Keratinocyte (primary cell): Measurements from ENCODE around the gene ZNF77. TPM values are rescaled to one million over a fixed set of nuclear protein-coding genes. Genes with fewer than 3 reads are reported as not detected.

Source experiments
- DNase-seq: peaks from one replicate; pipeline ENCODE4 v3.0.0-alpha.2; 2011; ENCODE audit warnings: low read depth, missing footprints, low spot score
- FAIRE-seq: peaks from 2 replicates; lab custom pipeline; 2011; peaks lifted over from hg19 to GRCh38; lab: Jason Lieb, UNC
- H2AFZ ChIP-seq: 2 replicates; pipeline ENCODE4 v1.6.0; 2012; ENCODE audit warnings: low read length, control low read depth, inconsistent platforms; ENCODE audit not compliant: control insufficient read depth
- H3K27ac ChIP-seq: 2 replicates; pipeline ENCODE4 v1.5.1; 2011; ENCODE audit warnings: low read length; ENCODE audit not compliant: control insufficient read depth, insufficient read depth
- H3K27me3 ChIP-seq: 3 replicates; pipeline ENCODE4 v1.6.0; 2011; ENCODE audit warnings: low read length; ENCODE audit not compliant: control insufficient read depth, insufficient read depth; ENCODE audit errors: extremely low read depth
- H3K36me3 ChIP-seq, 2 experiments: 2 replicates in 1 of 2; 3 replicates in 1 of 2; pipeline ENCODE4 v1.5.1; 2011; ENCODE audit warnings: low read length in 2 of 2, mild to moderate bottlenecking in 1 of 2; ENCODE audit not compliant: control insufficient read depth in 2 of 2, insufficient read depth in 2 of 2; ENCODE audit errors: extremely low read depth in 1 of 2
- H3K4me1 ChIP-seq: 3 replicates; pipeline ENCODE4 v1.5.1; 2011; ENCODE audit warnings: low read length; ENCODE audit not compliant: control insufficient read depth, insufficient read depth; ENCODE audit errors: extremely low read depth
- H3K4me2 ChIP-seq: 3 replicates; pipeline ENCODE4 v1.6.0; 2011; ENCODE audit warnings: low read depth, low read length; ENCODE audit not compliant: control insufficient read depth, insufficient read depth; ENCODE audit errors: extremely low read depth
- H3K4me3 ChIP-seq, 3 experiments: fragments of 200-600 bp in 1 of 3; sonication (generic) in 1 of 3; 2 replicates in 2 of 3; 3 replicates in 1 of 3; pipeline ENCODE4 v1.5.1; 2011 to 2016; ENCODE audit warnings: low read length in 3 of 3, mild to moderate bottlenecking in 3 of 3, control low read depth in 2 of 3, inconsistent platforms in 1 of 3, low read depth in 1 of 3, mixed read lengths in 1 of 3, mixed run types in 1 of 3, moderate library complexity in 1 of 3; ENCODE audit not compliant: control insufficient read depth in 2 of 3, insufficient read depth in 2 of 3; ENCODE audit errors: extremely low read depth in 1 of 3
- H3K79me2 ChIP-seq: 2 replicates; pipeline ENCODE4 v1.6.0; 2012; ENCODE audit warnings: low read length; ENCODE audit not compliant: control insufficient read depth, insufficient read depth
- H3K9ac ChIP-seq: 3 replicates; pipeline ENCODE4 v1.6.0; 2011; ENCODE audit warnings: low read length; ENCODE audit not compliant: control insufficient read depth, insufficient read depth; ENCODE audit errors: extremely low read depth
- H3K9me1 ChIP-seq: 3 replicates; pipeline ENCODE4 v1.6.0; 2011; ENCODE audit warnings: low read length; ENCODE audit not compliant: control insufficient read depth, insufficient read depth; ENCODE audit errors: extremely low read depth
- H3K9me3 ChIP-seq: 2 replicates; pipeline ENCODE4 v1.5.1; 2012; ENCODE audit warnings: low read depth, low read length; ENCODE audit not compliant: control insufficient read depth
- H4K20me1 ChIP-seq: 3 replicates; pipeline ENCODE4 v1.6.0; 2011; ENCODE audit warnings: low read length; ENCODE audit not compliant: control insufficient read depth, insufficient read depth; ENCODE audit errors: extremely low read depth
- EZH2 ChIP-seq: IDR thresholded peaks from one replicate; pipeline ENCODE4 v1.6.1; 2012; ENCODE audit warnings: inconsistent platforms, mild to moderate bottlenecking, low read length, moderate library complexity
- dilution Hi-C: fragments of 300-500 bp; cut with MboI; formaldehyde crosslinking; loops from one replicate; pipeline ENCODE4 v1.7.0; 2020; ENCODE audit warnings: low sequenced_read_pairs; ENCODE audit not compliant: extremely low pct_ligation_motif_present
- polyA plus RNA-seq, 5 experiments: library from polyadenylated mRNA; depleted of rRNA in 3 of 5; stranded (reverse) in 3 of 5; stranded (forward) in 1 of 5; unstranded in 1 of 5; fragments of >200 nt; gene quantifications; 1 replicate in 1 of 5; 2 replicates in 3 of 5; 3 replicates in 1 of 5; pipeline versions ENCODE4 v1.2.1 to v1.2.3, GENCODE V29; 2011 to 2012; ENCODE audit warnings: missing spikeins in 2 of 5, low read depth in 1 of 5, low replicate concordance in 1 of 5
- TF ChIP-seq, protein P1 (sequence below), 3 experiments: IDR thresholded peaks in 1 of 3; conservative IDR thresholded peaks in 1 of 3; optimal IDR thresholded peaks in 1 of 3; 2 replicates in 2 of 3; 3 replicates in 1 of 3; pipeline versions ENCODE3 to v1.5.1; 2011; ENCODE audit warnings: low read length in 3 of 3, mild to moderate bottlenecking in 3 of 3, moderate library complexity in 2 of 3, control low read depth in 1 of 3, inconsistent platforms in 1 of 3; ENCODE audit not compliant: insufficient read depth in 2 of 3; ENCODE audit errors: extremely low read depth in 1 of 3

ZNF77 gene
- polyA plus RNA-seq, 1 donor (not counting 4 experiments of a cell fraction or from before 2014, with no cell fraction given) = 6.0 TPM

DNA sequence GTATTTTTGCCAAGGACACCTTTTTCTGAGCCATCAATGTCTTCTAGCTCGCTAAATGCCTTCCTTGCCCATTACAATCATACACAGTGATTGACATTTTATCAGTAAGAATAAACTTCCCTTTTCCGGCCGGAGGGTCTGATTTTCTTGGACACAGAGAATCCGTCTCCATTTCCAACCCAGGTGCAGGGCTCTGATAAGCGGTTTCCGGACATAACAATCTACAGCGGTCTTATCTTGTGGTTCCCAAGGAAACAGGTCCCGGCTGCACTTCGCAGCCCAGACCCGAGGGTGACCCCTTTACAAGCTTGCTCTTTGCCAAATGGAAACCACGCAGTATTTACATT is 5.1 kb upstream of the ZNF77 start:
- Histone ChIP-seq H3K9ac (peak overlapping the region; percentile 84), H3K36me3 (peaks cover 0 to 2% of the 10 kb centered on the region in 2 experiments), H3K27me3 (no peaks in the 10 kb centered on the region), H3K79me2 (peaks cover 15% of the 10 kb centered on the region), H3K4me1 (peaks cover 23% of the 10 kb centered on the region), H3K27ac (peak overlapping the region; percentile 66), H3K4me3 (peak overlapping the region; percentile 72 to 95 (median 82)), H3K4me2 (peak overlapping the region; percentile 95), H3K9me3 (no peaks in the 10 kb centered on the region), H3K9me1 (no peaks in the 10 kb centered on the region), H4K20me1 (no peaks in the 10 kb centered on the region), H2AFZ (peak overlapping the region; percentile 74)
- FAIRE-seq (no peak), DNase-seq (no peak)
- TF ChIP-seq EZH2 = no peak
- TF ChIP-seq, protein P1, sequence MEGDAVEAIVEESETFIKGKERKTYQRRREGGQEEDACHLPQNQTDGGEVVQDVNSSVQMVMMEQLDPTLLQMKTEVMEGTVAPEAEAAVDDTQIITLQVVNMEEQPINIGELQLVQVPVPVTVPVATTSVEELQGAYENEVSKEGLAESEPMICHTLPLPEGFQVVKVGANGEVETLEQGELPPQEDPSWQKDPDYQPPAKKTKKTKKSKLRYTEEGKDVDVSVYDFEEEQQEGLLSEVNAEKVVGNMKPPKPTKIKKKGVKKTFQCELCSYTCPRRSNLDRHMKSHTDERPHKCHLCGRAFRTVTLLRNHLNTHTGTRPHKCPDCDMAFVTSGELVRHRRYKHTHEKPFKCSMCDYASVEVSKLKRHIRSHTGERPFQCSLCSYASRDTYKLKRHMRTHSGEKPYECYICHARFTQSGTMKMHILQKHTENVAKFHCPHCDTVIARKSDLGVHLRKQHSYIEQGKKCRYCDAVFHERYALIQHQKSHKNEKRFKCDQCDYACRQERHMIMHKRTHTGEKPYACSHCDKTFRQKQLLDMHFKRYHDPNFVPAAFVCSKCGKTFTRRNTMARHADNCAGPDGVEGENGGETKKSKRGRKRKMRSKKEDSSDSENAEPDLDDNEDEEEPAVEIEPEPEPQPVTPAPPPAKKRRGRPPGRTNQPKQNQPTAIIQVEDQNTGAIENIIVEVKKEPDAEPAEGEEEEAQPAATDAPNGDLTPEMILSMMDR (optimal IDR thresholded peaks at IDR 0.05 in 1 of 3, IDR thresholded peaks at IDR 0.05 in 1 of 3, conservative IDR thresholded peaks at IDR 0.05 in 1 of 3; ENCODE audit: extremely low read depth in 1 of 3, insufficient read depth in 2 of 3, low read length in 3 of 3) = no peak
- dilution Hi-C loops = no loop called here

DNA sequence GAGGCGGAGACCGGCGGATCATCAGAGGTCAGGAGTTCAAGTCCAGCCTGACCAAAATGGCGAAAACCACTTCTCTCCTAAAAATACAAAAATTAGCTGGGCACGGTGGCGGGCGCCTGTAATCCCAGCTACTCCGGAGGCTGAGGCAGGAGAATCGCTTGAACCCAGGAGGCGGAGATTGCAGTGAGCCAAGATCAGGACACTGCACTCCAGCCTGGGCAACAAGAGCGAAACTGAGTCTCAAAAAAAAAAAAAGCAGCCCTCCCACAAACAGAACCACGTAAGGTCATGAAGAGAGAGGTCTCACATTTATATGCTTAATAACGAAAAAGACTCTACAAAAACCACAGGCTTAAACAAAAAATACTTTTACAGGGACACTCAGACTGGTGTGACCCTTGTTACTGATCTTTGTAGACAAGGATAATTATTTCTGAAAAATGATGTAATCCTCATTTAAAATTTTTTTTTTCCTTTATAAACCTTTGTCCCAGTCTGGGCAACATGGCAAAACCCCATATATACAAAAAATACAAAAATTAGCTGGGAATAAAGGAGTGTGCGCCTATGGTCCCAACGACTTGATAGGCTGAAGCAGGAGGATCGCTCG is 909 bp upstream of the ZNF77 start:
- dilution Hi-C loops = no loop called here
- H3K9me1 ChIP-seq = no peaks in the 10 kb centered on the region
- peak overlapping the region; percentile 85 for H3K9ac ChIP-seq
- DNase-seq (no peak), FAIRE-seq (no peak)
- H3K4me3 ChIP-seq = peak overlapping the region; percentile 60 to 88 (median 77)
- H3K79me2 ChIP-seq = peaks cover 29% of the 10 kb centered on the region
- H3K4me1 ChIP-seq = peaks cover 8% of the 10 kb centered on the region
- TF ChIP-seq, protein P1 (optimal IDR thresholded peaks at IDR 0.05 in 1 of 3, IDR thresholded peaks at IDR 0.05 in 1 of 3, conservative IDR thresholded peaks at IDR 0.05 in 1 of 3; ENCODE audit: extremely low read depth in 1 of 3, insufficient read depth in 2 of 3, low read length in 3 of 3) = no peak
- no peak for TF ChIP-seq EZH2
- no peaks in the 10 kb centered on the region for H3K9me3 ChIP-seq
- peak overlapping the region; percentile 69 for H3K4me2 ChIP-seq
- peak overlapping the region; percentile 78 for H2AFZ ChIP-seq
- peaks cover 0 to 2% of the 10 kb centered on the region in 2 experiments for H3K36me3 ChIP-seq
- H3K27ac ChIP-seq = peak overlapping the region; percentile 55
- no peaks in the 10 kb centered on the region for H4K20me1 ChIP-seq
- no peaks in the 10 kb centered on the region for H3K27me3 ChIP-seq
